ENCODE data around the gene SOWAHA.

Gene SOWAHA

GRCh38 chr5:132826424-132827082 is 13.5 kb downstream of the SOWAHA start:
- DNase-seq (ENCODE audit: low read depth), result no peak

GRCh38 chr5:132827943-132828673 is 15.0 kb downstream of the SOWAHA start:
- no peak for DNase-seq (ENCODE audit: low read depth)

GRCh38 chr5:132828846-132829494 is 15.9 kb downstream of the SOWAHA start:
- no peak for DNase-seq (ENCODE audit: low read depth)

GRCh38 chr5:132829742-132830435 is 16.8 kb downstream of the SOWAHA start:
- DNase-seq (ENCODE audit: low read depth), result peak; percentile 44

GRCh38 chr5:132830436-132831094 is 17.5 kb downstream of the SOWAHA start, which contains the start of gene SHROOM1:
Gene SHROOM1 (minus strand): TSS chr5:132830647. CDS start chr5:132826140, 4,507 bp downstream.
- no peak for DNase-seq (ENCODE audit: low read depth)

GRCh38 chr5:132831095-132831860 is 18.2 kb downstream of the SOWAHA start:
- DNase-seq (ENCODE audit: low read depth), result no peak

GRCh38 chr5:132832612-132833011 is 19.5 kb downstream of the SOWAHA start:
- no peak for DNase-seq (ENCODE audit: low read depth)

GRCh38 chr5:132834057-132834456 is 21.0 kb downstream of the SOWAHA start:
- DNase-seq (ENCODE audit: low read depth), result no peak

- DNase-seq (ENCODE audit: low read depth), result no peak
Measured at GRCh38 chr5:132836852-132837251, 23.8 kb downstream of the SOWAHA start.

- no peak for DNase-seq (ENCODE audit: low read depth)
Measured at GRCh38 chr5:132837868-132838267, 24.8 kb downstream of the SOWAHA start.

- no peak for DNase-seq (ENCODE audit: low read depth)
Measured at GRCh38 chr5:132838516-132839282, 25.6 kb downstream of the SOWAHA start.

GRCh38 chr5:132839426-132840301 is 26.6 kb downstream of the SOWAHA start:
- no peak for DNase-seq (ENCODE audit: low read depth)

GRCh38 chr5:132840313-132840712 is 27.2 kb downstream of the SOWAHA start:
- no peak for DNase-seq (ENCODE audit: low read depth)

- DNase-seq (ENCODE audit: low read depth), result no peak
Measured at GRCh38 chr5:132840896-132841295, 27.8 kb downstream of the SOWAHA start.

- DNase-seq (ENCODE audit: low read depth), result no peak
Measured at GRCh38 chr5:132841305-132841704, 28.2 kb downstream of the SOWAHA start.

GRCh38 chr5:132848270-132848669 is 35.2 kb downstream of the SOWAHA start:
- no peak for DNase-seq (ENCODE audit: low read depth)

GRCh38 chr5:132849347-132849746 is 36.2 kb downstream of the SOWAHA start:
- no peak for DNase-seq (ENCODE audit: low read depth)

- DNase-seq (ENCODE audit: low read depth), result no peak
Measured at GRCh38 chr5:132850066-132850465, 37.0 kb downstream of the SOWAHA start.

- DNase-seq (ENCODE audit: low read depth), result no peak
Measured at GRCh38 chr5:132853323-132853722, 40.2 kb downstream of the SOWAHA start.

Data from HS-5 (cell line).